SHP77 (cell line): ENCODE measurements around the gene KRTAP19-7.

ENCODE experiments used
- DNase-seq, 2 experiments: peaks; one replicate each; lab custom pipeline; 2025; lab: John Stamatoyannopoulos, UW

Gene KRTAP19-7

GRCh38 chr21:30561264-30561895 lies at the start of gene KRTAP19-7:
Gene KRTAP19-7 (minus strand): TSS chr21:30561314. CDS start chr21:30561289, 25 bp downstream.
- no peak for DNase-seq

DNA sequence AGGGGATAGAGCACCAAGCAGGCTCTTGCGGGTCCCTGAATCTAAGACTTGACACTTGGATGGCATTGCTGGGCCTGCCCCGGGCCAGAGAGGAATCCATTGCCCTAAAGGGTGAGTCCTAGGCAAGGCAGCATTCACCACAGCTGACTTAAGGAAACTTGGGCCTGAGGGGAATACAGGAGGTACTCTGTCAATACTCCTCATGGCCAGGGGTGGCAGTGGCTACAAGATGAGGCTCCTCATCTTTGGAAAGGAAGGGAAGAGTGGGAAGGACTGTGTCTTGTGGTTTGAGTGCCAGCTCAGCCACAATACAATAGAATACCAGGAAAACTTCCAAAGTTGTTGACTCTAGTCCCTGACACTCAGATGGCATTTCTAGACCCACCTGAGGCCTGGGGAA lies 44.9 kb upstream of the KRTAP19-7 start:
- no peak for DNase-seq

GRCh38 chr21:30600787-30601186 lies 39.7 kb upstream of the KRTAP19-7 start, which contains the start of gene KRTAP22-1:
Gene KRTAP22-1 (plus strand): TSS chr21:30601087.
- DNase-seq: no peak

GRCh38 chr21:30598802-30599201 lies 37.7 kb upstream of the KRTAP19-7 start, which contains the start of gene KRTAP6-2:
Gene KRTAP6-2 (minus strand): TSS chr21:30598902. CDS start chr21:30598874, 28 bp downstream.
- no peak for DNase-seq

GRCh38 chr21:30592140-30592539 lies 31.0 kb upstream of the KRTAP19-7 start, which contains the start of gene KRTAP6-3:
Gene KRTAP6-3 (plus strand): TSS chr21:30592440. CDS start chr21:30592446, 6 bp downstream.
- DNase-seq: no peak

- no peak for DNase-seq
Observed at GRCh38 chr21:30590297-30590696, 29.2 kb upstream of the KRTAP19-7 start, which contains the start of gene KRTAP22-2. Gene KRTAP22-2 (minus strand): TSS chr21:30590397.

GRCh38 chr21:30582870-30583269 lies 21.8 kb upstream of the KRTAP19-7 start:
- DNase-seq: no peak

DNA sequence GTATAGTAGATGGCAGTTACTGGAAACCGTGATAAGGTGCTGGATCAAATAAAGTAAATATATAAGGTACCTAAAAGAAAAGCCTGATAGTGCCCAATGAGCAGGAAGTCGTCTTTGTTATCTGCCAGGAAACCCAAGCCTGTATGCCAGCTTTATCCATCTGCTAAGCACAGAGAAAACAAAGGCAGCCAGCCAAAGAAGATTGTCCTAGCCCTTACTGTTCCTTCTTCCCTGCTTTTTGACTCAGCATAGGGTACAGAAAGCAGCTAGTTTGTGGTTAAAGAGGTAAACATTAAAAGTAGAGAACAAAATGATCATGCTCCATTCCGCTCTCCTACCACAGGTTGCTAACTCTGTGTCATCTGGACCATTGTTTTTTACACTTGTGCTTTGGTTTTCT lies 19.0 kb upstream of the KRTAP19-7 start:
- no peak for DNase-seq

GRCh38 chr21:30579346-30579745 lies 18.2 kb upstream of the KRTAP19-7 start:
- DNase-seq: no peak

DNA sequence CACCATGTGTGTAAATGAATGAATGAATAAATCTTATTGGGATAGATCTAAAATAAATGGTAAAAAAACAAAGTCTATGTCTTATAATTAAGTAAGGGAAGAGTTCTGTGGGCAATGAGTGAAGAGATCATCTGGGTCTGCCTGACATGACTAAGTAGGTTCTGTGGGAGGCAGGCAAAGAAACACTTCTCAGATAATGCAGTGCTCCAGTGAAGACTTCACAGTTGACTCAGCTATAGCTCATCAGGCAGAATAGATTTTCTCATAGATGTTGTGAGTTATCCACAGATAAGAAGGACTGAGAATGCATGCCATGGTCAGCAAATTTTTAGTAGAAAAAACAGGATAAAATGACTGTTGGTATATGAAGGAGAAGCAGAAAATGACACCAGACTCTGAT lies 16.7 kb upstream of the KRTAP19-7 start:
- no peak for DNase-seq

GRCh38 chr21:30567617-30568016 lies 6.5 kb upstream of the KRTAP19-7 start:
- no peak for DNase-seq

DNA sequence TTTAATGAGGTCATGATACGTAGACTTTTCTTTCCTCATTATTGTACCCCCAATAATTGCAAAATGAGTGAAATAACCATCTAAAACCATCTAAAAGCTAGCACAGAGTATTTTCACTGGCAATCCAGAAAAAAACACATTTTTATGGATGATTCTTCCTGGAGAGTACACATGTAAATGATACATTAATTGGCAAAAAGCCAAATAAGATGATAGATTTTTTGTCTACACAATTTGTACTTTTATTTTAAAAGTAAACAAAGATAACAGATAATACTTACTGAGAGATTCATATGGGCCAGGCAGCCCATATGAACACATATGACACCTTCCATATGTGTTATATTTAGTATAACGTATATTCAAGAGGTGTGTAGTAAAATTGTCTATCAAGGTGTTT lies 2.5 kb upstream of the KRTAP19-7 start:
- DNase-seq: no peak

GRCh38 chr21:30563072-30563471 lies 2.0 kb upstream of the KRTAP19-7 start:
- DNase-seq: no peak

DNA sequence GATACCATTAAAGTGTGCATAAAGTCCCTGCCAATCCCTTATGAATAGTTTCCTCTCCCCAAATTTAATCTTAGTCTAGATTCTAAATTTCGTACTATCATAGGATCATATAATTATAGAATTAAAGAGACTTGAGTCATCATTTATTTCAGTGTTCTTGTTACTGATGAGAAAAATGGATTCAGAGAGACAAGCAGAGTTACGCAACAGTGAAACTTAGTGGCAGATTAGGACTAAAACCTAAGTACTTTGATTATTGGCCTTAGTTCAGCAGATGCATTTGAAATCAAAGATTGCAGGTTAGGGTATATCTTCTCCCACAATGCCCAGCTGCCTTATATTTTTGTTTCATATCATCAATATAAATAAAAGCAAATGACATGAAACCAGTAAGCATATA lies 843 bp upstream of the KRTAP19-7 start:
- no peak for DNase-seq

GRCh38 chr21:30555095-30555494 lies 6.0 kb downstream of the KRTAP19-7 start:
- no peak for DNase-seq

GRCh38 chr21:30552782-30553181 lies 8.3 kb downstream of the KRTAP19-7 start:
- DNase-seq: no peak

DNA sequence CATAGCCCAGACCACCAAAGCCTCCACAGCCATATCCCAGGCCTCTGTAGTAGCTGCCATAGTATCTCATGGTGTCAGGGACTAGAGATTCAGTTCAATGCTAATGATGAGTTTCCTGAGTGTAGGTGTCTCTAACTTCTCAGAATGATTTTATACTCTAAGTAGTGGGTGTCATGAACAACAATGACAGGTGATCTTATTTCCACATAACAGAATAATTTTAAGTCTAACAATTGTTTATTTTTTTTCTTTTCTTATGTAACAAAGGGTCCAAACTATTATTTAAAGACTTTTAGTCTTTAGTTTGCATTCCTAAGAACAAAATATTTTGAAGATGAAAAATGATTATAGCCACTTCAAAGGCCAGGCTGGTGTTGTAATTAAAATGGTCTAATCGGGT lies 19.4 kb downstream of the KRTAP19-7 start, which contains the start of gene KRTAP19-6:
KRTAP19-6 (minus strand) TSS at position 101 of the 400 bp plus-strand sequence; CDS start at position 70, 31 bp downstream.
- DNase-seq: no peak

DNA sequence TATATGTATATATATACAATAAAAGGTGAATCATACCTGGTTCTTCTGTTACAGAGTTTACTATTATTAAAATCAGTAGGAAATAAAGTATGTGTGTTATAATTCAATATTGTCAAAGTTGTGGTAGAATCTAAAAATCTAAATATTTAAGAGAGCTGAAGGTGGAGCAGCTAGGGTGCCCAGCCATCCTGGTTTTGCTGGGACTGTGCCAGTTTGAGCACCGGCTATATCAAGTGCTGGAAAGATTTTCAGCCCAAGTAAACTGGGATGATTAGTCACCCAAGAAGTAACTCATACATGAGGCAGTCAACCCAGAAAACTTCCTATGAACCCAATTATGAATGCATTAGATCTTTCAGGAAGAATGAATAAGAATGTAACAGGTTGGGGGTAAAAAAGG lies 42.2 kb downstream of the KRTAP19-7 start:
- no peak for DNase-seq

- no peak for DNase-seq
Observed at GRCh38 chr21:30515681-30516080, 45.4 kb downstream of the KRTAP19-7 start.
